K562 (cell line): ENCODE data around the gene TICRR.

Experiments
- E2F1 ChIP-seq: sonication (generic); formaldehyde crosslinking; IDR thresholded peaks from 2 replicates; pipeline ENCODE4 v1.8.1; 2023; ENCODE audit warnings: mild to moderate bottlenecking, missing genetic modification reagents, moderate library complexity
- E2F6 ChIP-seq, 2 experiments: IDR thresholded peaks; 2 replicates each; pipeline ENCODE4 v1.6.1; 2011; ENCODE audit warnings: borderline replicate concordance in 1 of 2, control low read depth in 1 of 2, low read depth in 1 of 2, low read length in 1 of 2, mild to moderate bottlenecking in 1 of 2, mixed read lengths in 1 of 2, moderate library complexity in 1 of 2; ENCODE audit not compliant: insufficient read depth in 1 of 2, insufficient read length in 1 of 2, poor library complexity in 1 of 2, severe bottlenecking in 1 of 2; ENCODE audit errors: extremely low read depth in 1 of 2
- ZFP36 ChIP-seq: fragments of 150-350 bp; IDR thresholded peaks from 2 replicates; pipeline ENCODE4 v1.6.1; 2018; ENCODE audit warnings: low read length, low read depth; ENCODE audit not compliant: partially characterized antibody
- ZNF311 ChIP-seq: fragments of 250-450 bp; sonication (Bioruptor Pico); IDR thresholded peaks from 2 replicates; pipeline ENCODE4 v1.4.0; 2020; ENCODE audit warnings: mild to moderate bottlenecking, moderate library complexity

GRCh38 chr15:89673165-89673512 lies 97.9 kb downstream of the TICRR start:
- TF ChIP-seq E2F6 (IDR thresholded peaks at IDR 0.05; ENCODE audit: borderline replicate concordance in 1 of 2, extremely low read depth in 1 of 2, insufficient read depth in 1 of 2, insufficient read length in 1 of 2, low read depth in 1 of 2, low read length in 1 of 2, poor library complexity in 1 of 2, severe bottlenecking in 1 of 2) = no peak
- TF ChIP-seq ZNF311 = no peak
- TF ChIP-seq E2F1 (CRISPR knock-in tag) = no peak
- TF ChIP-seq ZFP36 = no peak
